ENCODE measurements around the gene TSHR. TPM values are rescaled to one million over a fixed set of nuclear protein-coding genes. Genes with fewer than 3 reads are reported as not detected.

The TSHR gene
- total and polyA plus RNA-seq, 3 donors from 2014 or later = 0.87 to 0.88 TPM; not detected in 1

DNA sequence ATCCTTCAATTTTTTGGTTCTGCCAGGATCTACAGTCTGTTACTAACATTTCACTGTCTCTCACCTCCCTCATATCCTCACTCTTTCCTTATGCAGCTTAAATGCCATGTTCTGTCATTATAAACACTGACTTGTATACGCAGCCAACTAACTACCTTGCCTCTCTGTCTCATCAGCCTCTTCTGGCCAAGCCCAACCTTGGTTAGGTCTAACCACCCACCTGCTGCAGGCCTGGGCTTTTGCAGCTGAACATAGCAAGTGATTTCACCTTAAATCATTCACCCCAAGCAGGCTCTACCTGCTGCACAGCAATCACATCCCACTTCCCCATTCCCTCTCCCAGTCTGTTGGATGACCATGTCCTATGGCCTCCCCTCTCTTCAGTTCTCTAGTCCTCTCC is 173.8 kb downstream of the TSHR start:
- Histone ChIP-seq H3K4me3 (no peak overlapping the region), H3K4me1 (no peaks in the 10 kb centered on the region), H3K27me3 (no peaks in the 10 kb centered on the region), H3K36me3 (ENCODE audit: low read depth, missing control alignments) (no peaks in the 10 kb centered on the region), H3K27ac (no peak overlapping the region), H3K9me3 (no peaks in the 10 kb centered on the region)
- intact Hi-C loops (cut with DNase I; ENCODE audit: low total_unique reads) = no loop called here
- no peak for DNase-seq
- TF ChIP-seq POLR2A (IDR thresholded peaks at IDR 0.05) = no peak
- TF ChIP-seq, protein P1, sequence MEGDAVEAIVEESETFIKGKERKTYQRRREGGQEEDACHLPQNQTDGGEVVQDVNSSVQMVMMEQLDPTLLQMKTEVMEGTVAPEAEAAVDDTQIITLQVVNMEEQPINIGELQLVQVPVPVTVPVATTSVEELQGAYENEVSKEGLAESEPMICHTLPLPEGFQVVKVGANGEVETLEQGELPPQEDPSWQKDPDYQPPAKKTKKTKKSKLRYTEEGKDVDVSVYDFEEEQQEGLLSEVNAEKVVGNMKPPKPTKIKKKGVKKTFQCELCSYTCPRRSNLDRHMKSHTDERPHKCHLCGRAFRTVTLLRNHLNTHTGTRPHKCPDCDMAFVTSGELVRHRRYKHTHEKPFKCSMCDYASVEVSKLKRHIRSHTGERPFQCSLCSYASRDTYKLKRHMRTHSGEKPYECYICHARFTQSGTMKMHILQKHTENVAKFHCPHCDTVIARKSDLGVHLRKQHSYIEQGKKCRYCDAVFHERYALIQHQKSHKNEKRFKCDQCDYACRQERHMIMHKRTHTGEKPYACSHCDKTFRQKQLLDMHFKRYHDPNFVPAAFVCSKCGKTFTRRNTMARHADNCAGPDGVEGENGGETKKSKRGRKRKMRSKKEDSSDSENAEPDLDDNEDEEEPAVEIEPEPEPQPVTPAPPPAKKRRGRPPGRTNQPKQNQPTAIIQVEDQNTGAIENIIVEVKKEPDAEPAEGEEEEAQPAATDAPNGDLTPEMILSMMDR (IDR thresholded peaks at IDR 0.05) = no peak
- WGBS, 2 donors = 97 to 100% methylated on average over 1 of the region's 1 CpG

DNA sequence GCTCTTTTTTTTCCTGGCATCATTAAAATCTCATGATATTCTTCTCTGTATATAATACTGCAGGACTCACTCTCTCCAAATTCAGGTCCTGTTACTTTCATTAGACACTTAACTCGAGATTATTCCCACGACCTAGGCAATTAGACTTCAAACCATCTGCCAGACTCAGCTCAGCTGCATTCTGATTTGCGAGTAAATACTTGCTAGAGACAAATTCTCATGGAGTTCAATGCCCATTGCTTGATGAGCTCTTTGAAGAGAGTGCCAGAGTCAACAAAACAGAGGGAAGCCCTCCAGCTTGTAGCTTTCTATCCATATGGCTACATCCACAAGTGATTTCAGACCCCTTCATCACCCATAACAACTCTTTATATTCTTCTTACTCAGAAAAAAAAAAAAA is 177.0 kb downstream of the TSHR start:
- TF ChIP-seq POLR2A (IDR thresholded peaks at IDR 0.05) = no peak
- TF ChIP-seq, protein P1 (IDR thresholded peaks at IDR 0.05) = no peak
- no peak overlapping the region for H3K4me3 ChIP-seq
- no peak overlapping the region for H3K27ac ChIP-seq
- 33 to 44% methylated on average over 3 of the region's 3 CpGs for WGBS, 2 donors
- no peak for DNase-seq
- H3K27me3 ChIP-seq = no peaks in the 10 kb centered on the region
- intact Hi-C loops (cut with DNase I; ENCODE audit: low total_unique reads) = no loop called here
- H3K36me3 ChIP-seq (ENCODE audit: low read depth, missing control alignments) = no peaks in the 10 kb centered on the region
- H3K9me3 ChIP-seq = no peaks in the 10 kb centered on the region
- no peaks in the 10 kb centered on the region for H3K4me1 ChIP-seq

DNA sequence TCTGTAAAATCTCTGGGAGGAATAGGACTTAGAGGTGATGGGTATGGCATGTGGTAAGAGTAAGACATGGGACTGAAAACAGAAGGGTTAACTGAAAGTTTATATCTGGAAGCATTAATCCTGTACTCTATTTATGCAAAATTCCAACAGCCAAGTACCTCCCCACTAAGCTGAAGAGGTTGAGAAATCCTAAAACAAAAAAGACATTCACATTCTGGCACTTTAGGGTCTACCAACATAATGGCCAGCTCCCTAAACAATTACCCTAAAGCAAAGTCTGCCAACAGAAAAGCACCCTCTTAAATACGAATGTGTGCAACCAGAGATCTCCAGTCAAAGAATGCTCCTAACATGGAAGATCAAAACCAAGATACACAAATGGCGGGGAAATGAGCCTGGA is 178.0 kb downstream of the TSHR start:
- Histone ChIP-seq H3K36me3 (ENCODE audit: low read depth, missing control alignments) (no peaks in the 10 kb centered on the region), H3K4me3 (no peak overlapping the region), H3K9me3 (no peaks in the 10 kb centered on the region), H3K27ac (no peak overlapping the region), H3K4me1 (no peaks in the 10 kb centered on the region), H3K27me3 (no peaks in the 10 kb centered on the region)
- TF ChIP-seq, protein P1 (IDR thresholded peaks at IDR 0.05) = no peak
- no peak for TF ChIP-seq POLR2A (IDR thresholded peaks at IDR 0.05)
- 85 to 93% methylated on average over 2 of the region's 2 CpGs for WGBS, 2 donors
- DNase-seq = no peak
- intact Hi-C loops (cut with DNase I; ENCODE audit: low total_unique reads) = no loop called here

DNA sequence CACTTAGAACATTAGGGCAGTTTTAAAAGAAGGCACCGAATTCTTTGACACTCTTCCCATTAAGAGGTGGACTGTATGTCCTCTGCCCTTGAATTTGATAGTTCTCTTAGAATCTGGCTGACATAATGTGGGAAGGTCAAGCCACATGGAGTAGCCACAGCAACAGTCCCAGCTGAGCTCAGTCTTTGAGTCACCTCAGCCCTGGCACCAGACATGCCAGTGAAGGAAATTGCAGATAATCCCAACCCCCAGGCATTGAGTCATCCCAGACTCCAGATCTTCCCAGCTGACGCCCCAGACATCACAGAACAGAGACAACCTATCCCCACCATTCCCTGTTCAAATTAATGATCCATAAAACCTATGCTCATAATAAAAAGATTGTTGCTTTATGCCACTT is 181.9 kb downstream of the TSHR start:
- H3K4me3 ChIP-seq = no peak overlapping the region
- H3K27ac ChIP-seq = no peak overlapping the region
- 82 to 86% methylated on average over 2 of the region's 2 CpGs for WGBS, 2 donors
- intact Hi-C loops (cut with DNase I; ENCODE audit: low total_unique reads) = no loop called here
- H3K27me3 ChIP-seq = no peaks in the 10 kb centered on the region
- no peaks in the 10 kb centered on the region for H3K4me1 ChIP-seq
- H3K36me3 ChIP-seq (ENCODE audit: low read depth, missing control alignments) = no peaks in the 10 kb centered on the region
- TF ChIP-seq POLR2A (IDR thresholded peaks at IDR 0.05) = no peak
- TF ChIP-seq, protein P1 (IDR thresholded peaks at IDR 0.05) = no peak
- H3K9me3 ChIP-seq = no peaks in the 10 kb centered on the region
- DNase-seq = no peak

DNA sequence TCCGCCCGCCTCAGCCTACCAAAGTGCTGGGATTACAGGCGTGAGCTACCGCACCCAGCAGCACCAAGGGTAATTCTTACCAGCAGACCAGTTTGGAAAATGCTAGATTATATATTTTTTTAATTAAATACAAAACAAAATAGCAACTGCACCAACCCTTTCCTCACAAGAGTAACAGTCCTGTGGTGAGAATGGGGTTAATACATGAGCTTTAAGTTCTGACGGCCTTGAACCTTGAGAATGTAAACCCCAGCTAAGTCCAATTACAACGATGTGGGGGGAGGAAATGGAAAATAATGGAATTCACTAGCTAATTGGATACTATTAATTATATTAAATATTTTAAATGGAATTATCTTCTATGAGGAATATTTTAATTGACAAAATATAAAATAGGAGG is 183.0 kb downstream of the TSHR start:
- no peak overlapping the region for H3K27ac ChIP-seq
- H3K4me3 ChIP-seq = no peak overlapping the region
- 78 to 80% methylated on average over 6 of the region's 6 CpGs for WGBS, 2 donors
- no peaks in the 10 kb centered on the region for H3K36me3 ChIP-seq (ENCODE audit: low read depth, missing control alignments)
- H3K9me3 ChIP-seq = no peaks in the 10 kb centered on the region
- intact Hi-C loops (cut with DNase I; ENCODE audit: low total_unique reads) = no loop called here
- TF ChIP-seq, protein P1 (IDR thresholded peaks at IDR 0.05) = no peak
- no peak for TF ChIP-seq POLR2A (IDR thresholded peaks at IDR 0.05)
- no peaks in the 10 kb centered on the region for H3K4me1 ChIP-seq
- no peak for DNase-seq
- H3K27me3 ChIP-seq = no peaks in the 10 kb centered on the region
